Measurements from ENCODE around the gene GCSH.

The GCSH gene

GRCh38 chr16:81099958-81100357 lies 3.8 kb upstream of the GCSH start:
- H3K27ac ChIP-seq = no peak overlapping the region
- TF ChIP-seq CTCF (conservative IDR thresholded peaks at IDR 0.05) = no peak

- peak overlapping the region; percentile 15; the same call in 1 of the 2 replicates for H3K27ac ChIP-seq
- TF ChIP-seq CTCF (conservative IDR thresholded peaks at IDR 0.05) = no peak
Measured at GRCh38 chr16:81097230-81097629, 1.0 kb upstream of the GCSH start.

- TF ChIP-seq CTCF (conservative IDR thresholded peaks at IDR 0.05) = no peak
- H3K27ac ChIP-seq = peak overlapping the region; percentile 15; the same call in 1 of the 2 replicates
Measured at GRCh38 chr16:81096715-81097208, 567 bp upstream of the GCSH start.

- no peak for TF ChIP-seq CTCF (conservative IDR thresholded peaks at IDR 0.05)
- H3K27ac ChIP-seq = peak overlapping the region; percentile 73
Measured at GRCh38 chr16:81095653-81095952, 592 bp downstream of the GCSH start.

- no peak for TF ChIP-seq CTCF (conservative IDR thresholded peaks at IDR 0.05)
- H3K27ac ChIP-seq = peak overlapping the region; percentile 73; the same call in 1 of the 2 replicates
Measured at GRCh38 chr16:81094771-81095251, 1.4 kb downstream of the GCSH start.

GRCh38 chr16:81088836-81089235 lies 7.4 kb downstream of the GCSH start:
- no peak overlapping the region for H3K27ac ChIP-seq
- no peak for TF ChIP-seq CTCF (conservative IDR thresholded peaks at IDR 0.05)

GRCh38 chr16:81081014-81081413 lies 15.2 kb downstream of the GCSH start:
- no peak overlapping the region for H3K27ac ChIP-seq
- no peak for TF ChIP-seq CTCF (conservative IDR thresholded peaks at IDR 0.05)

All from VCaP (cell line).